ENCODE data around the gene MATN4. TPM values are rescaled to one million over a fixed set of nuclear protein-coding genes. Genes with fewer than 3 reads are reported as not detected.
"Not testable (repeated sequence)": the region's sequence is repeated elsewhere in the genome, so short reads cannot be mapped to it uniquely, and the experiment has no call there.

MATN4 gene, protein sequence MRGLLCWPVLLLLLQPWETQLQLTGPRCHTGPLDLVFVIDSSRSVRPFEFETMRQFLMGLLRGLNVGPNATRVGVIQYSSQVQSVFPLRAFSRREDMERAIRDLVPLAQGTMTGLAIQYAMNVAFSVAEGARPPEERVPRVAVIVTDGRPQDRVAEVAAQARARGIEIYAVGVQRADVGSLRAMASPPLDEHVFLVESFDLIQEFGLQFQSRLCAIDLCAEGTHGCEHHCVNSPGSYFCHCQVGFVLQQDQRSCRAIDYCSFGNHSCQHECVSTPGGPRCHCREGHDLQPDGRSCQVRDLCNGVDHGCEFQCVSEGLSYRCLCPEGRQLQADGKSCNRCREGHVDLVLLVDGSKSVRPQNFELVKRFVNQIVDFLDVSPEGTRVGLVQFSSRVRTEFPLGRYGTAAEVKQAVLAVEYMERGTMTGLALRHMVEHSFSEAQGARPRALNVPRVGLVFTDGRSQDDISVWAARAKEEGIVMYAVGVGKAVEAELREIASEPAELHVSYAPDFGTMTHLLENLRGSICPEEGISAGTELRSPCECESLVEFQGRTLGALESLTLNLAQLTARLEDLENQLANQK
- 0.58 TPM for total RNA-seq
- 1 to 10 TPM in 1 of 8 donors, under 1 TPM in 7; 0.21 to 1.1 (median 0.70) TPM for polyA plus RNA-seq (ENCODE audit: insufficient read depth in 1 of 8, insufficient read length in 8 of 8, low replicate concordance in 1 of 8)
- long read RNA-seq, donor 1: 0 reads
- long read RNA-seq, donor 2: 0 reads
- long read RNA-seq, donor 3: 0 reads
- long read RNA-seq, donor 4: 0 reads
- long read RNA-seq, donor 5, partial matches to known transcripts: 0 of 1 reads
- long read RNA-seq, donor 5, other reads (novel, unspliced or antisense): 0 of 1 reads
- long read RNA-seq, donor 6: 0 reads
- long read RNA-seq, donor 7: 0 reads
- long read RNA-seq, donor 8: 0 reads
- long read RNA-seq, donor 9: 0 reads
- long read RNA-seq, donor 10: 0 reads
- long read RNA-seq, donor 11: 0 reads

DNA sequence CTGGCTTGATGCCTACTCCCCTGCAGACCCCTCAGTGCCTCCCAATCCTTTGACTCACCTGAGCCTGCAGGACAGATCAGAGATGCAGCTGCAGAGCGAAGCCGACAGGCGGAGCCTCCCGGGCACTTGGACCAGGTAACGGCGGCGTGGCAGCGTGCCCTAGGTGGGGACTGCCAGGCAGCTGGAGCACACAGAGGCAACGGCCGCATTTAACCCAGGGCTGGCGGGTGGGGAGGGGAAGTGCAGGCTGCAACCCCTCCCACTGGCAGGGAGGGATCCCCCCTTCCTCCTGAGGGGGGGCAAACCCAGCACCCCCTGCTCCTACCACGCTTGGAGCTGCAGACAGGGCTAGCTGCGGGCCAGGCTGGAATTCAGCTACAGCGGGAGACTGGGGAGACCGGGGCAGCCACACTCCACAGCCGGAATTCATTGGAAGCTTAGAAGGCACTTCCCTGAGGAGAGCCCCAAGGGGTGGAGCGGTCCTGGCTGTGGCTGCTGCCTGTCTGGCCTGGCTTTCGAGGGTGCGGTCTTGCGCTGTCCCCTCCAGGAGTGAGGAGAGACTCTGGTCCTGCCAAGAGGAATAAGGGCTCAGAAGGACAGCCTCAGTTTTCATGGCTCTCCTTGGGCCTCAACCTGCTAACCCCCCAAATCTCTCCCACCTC, at the start of gene MATN4:
Gene MATN4, minus strand, starts transcription at position 183 of the 662 bp plus-strand sequence. CDS start 2,717 bp downstream, outside the sequence.
- H3K27ac ChIP-seq (ENCODE audit: low read length): no peak within 1 kb of the TSS
- peaks cover 14% of the 10 kb centered on the region for H3K4me1 ChIP-seq (ENCODE audit: control insufficient read depth, insufficient read depth, low read length)
- DNase-seq: peak; percentile 65
- no peaks in the 10 kb centered on the region for H3K9me3 ChIP-seq (replicated peaks; ENCODE audit: control insufficient read depth, low read depth, low read length)
- H3K4me3 ChIP-seq (ENCODE audit: low read length): no peak within 1 kb of the TSS
- peaks cover 75% of the 10 kb centered on the region for H3K27me3 ChIP-seq (ENCODE audit: control insufficient read depth, insufficient read depth, low read length)
- H3K36me3 ChIP-seq (ENCODE audit: control insufficient read depth, insufficient read depth, low read length): no peaks in the 10 kb centered on the region
- WGBS (ENCODE audit: insufficient coverage): 11% methylated on average over 12 of the region's 20 CpGs

- Histone ChIP-seq H3K9me3 (replicated peaks; ENCODE audit: control insufficient read depth, low read depth, low read length) (no peaks in the 10 kb centered on the region), H3K4me1 (ENCODE audit: control insufficient read depth, insufficient read depth, low read length) (peaks cover 19% of the 10 kb centered on the region), H3K36me3 (ENCODE audit: control insufficient read depth, insufficient read depth, low read length) (no peaks in the 10 kb centered on the region), H3K4me3 (ENCODE audit: low read length) (no peak overlapping the region), H3K27me3 (ENCODE audit: control insufficient read depth, insufficient read depth, low read length) (no peaks in the 10 kb centered on the region), H3K27ac (ENCODE audit: low read length) (no peak overlapping the region)
- DNase-seq: no peak
- no CpG with 5 or more reads among the region's 5 CpGs for WGBS (ENCODE audit: insufficient coverage)
Measured at GRCh38 chr20:45355209-45356084, 47.3 kb upstream of the MATN4 start.

- no peaks in the 10 kb centered on the region for H3K9me3 ChIP-seq (replicated peaks; ENCODE audit: control insufficient read depth, low read depth, low read length)
- H3K4me1 ChIP-seq (ENCODE audit: control insufficient read depth, insufficient read depth, low read length): peaks cover 15% of the 10 kb centered on the region
- no peak overlapping the region for H3K4me3 ChIP-seq (ENCODE audit: low read length)
- 76% methylated on average over 6 of the region's 9 CpGs for WGBS (ENCODE audit: insufficient coverage)
- no peak for DNase-seq
- H3K27me3 ChIP-seq (ENCODE audit: control insufficient read depth, insufficient read depth, low read length): no peaks in the 10 kb centered on the region
- H3K36me3 ChIP-seq (ENCODE audit: control insufficient read depth, insufficient read depth, low read length): no peaks in the 10 kb centered on the region
- H3K27ac ChIP-seq (ENCODE audit: low read length): no peak overlapping the region
Measured at GRCh38 chr20:45354423-45355208, 46.5 kb upstream of the MATN4 start.

GRCh38 chr20:45353746-45354145, 45.6 kb upstream of the MATN4 start:
- Histone ChIP-seq H3K36me3 (ENCODE audit: control insufficient read depth, insufficient read depth, low read length) (no peaks in the 10 kb centered on the region), H3K4me3 (ENCODE audit: low read length) (no peak overlapping the region), H3K27me3 (ENCODE audit: control insufficient read depth, insufficient read depth, low read length) (no peaks in the 10 kb centered on the region), H3K27ac (ENCODE audit: low read length) (no peak overlapping the region), H3K9me3 (replicated peaks; ENCODE audit: control insufficient read depth, low read depth, low read length) (no peaks in the 10 kb centered on the region), H3K4me1 (ENCODE audit: control insufficient read depth, insufficient read depth, low read length) (peaks cover 9% of the 10 kb centered on the region)
- DNase-seq: no peak
- WGBS (ENCODE audit: insufficient coverage): 43% methylated on average over 1 of the region's 1 CpG

DNA sequence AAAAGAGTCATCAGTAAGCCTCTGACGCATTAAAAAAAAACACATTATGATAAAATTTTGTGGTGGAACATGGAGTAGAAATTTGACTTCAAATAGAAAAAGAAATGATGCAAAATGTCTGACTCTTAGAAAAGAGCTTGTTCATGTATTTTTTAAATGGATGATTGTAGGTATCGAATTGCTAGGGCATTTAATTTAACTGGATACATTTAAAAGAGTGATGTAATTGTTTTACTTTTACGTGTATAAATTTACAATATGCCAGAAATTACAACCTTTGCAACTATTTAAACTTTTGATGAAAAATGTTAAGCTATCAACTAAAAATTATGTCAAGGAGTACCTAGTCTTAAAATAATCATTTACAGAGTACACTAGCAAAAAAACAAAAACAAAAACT, 44.6 kb upstream of the MATN4 start:
- Histone ChIP-seq H3K9me3 (replicated peaks; ENCODE audit: control insufficient read depth, low read depth, low read length) (no peaks in the 10 kb centered on the region), H3K36me3 (ENCODE audit: control insufficient read depth, insufficient read depth, low read length) (no peaks in the 10 kb centered on the region), H3K27ac (ENCODE audit: low read length) (no peak overlapping the region), H3K27me3 (ENCODE audit: control insufficient read depth, insufficient read depth, low read length) (peaks cover 1% of the 10 kb centered on the region), H3K4me1 (ENCODE audit: control insufficient read depth, insufficient read depth, low read length) (peaks cover 4% of the 10 kb centered on the region), H3K4me3 (ENCODE audit: low read length) (no peak overlapping the region)
- WGBS (ENCODE audit: insufficient coverage): no CpG with 5 or more reads among the region's 3 CpGs
- DNase-seq: no peak

- not testable (repeated sequence) for H3K4me3 ChIP-seq (ENCODE audit: low read length); H3K27me3 ChIP-seq (ENCODE audit: control insufficient read depth, insufficient read depth, low read length); H3K36me3 ChIP-seq (ENCODE audit: control insufficient read depth, insufficient read depth, low read length); H3K9me3 ChIP-seq (replicated peaks; ENCODE audit: control insufficient read depth, low read depth, low read length); DNase-seq; H3K27ac ChIP-seq (ENCODE audit: low read length)
- 97% methylated on average over 5 of the region's 10 CpGs for WGBS (ENCODE audit: insufficient coverage)
- peaks cover 15% of the 10 kb centered on the region for H3K4me1 ChIP-seq (ENCODE audit: control insufficient read depth, insufficient read depth, low read length)
Measured at GRCh38 chr20:45350795-45351194, 42.7 kb upstream of the MATN4 start.

DNA sequence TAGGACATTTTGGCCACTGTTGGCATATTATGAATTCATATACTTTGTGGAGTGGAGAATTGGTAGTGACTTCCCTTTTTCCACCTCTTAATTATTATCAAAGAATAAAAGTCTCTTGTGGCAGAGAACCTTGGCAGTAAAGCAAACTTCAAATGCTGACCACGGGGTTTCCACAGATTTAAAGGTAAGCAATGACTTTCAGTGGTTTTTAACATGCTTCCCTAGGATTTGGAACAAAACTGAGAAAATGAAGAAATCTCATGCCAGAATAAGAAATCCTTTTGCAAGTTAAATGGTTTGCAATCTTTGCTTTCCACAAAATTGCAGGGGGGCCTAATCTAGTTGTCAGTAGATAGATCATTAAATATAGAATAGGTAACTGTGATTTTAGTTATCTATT, 42.1 kb upstream of the MATN4 start:
- no peaks in the 10 kb centered on the region for H3K9me3 ChIP-seq (replicated peaks; ENCODE audit: control insufficient read depth, low read depth, low read length)
- H3K27me3 ChIP-seq (ENCODE audit: control insufficient read depth, insufficient read depth, low read length): peaks cover 4% of the 10 kb centered on the region
- H3K4me3 ChIP-seq (ENCODE audit: low read length): no peak overlapping the region
- H3K27ac ChIP-seq (ENCODE audit: low read length): no peak overlapping the region
- no peak for DNase-seq
- H3K4me1 ChIP-seq (ENCODE audit: control insufficient read depth, insufficient read depth, low read length): peaks cover 18% of the 10 kb centered on the region
- no peaks in the 10 kb centered on the region for H3K36me3 ChIP-seq (ENCODE audit: control insufficient read depth, insufficient read depth, low read length)
- 86% methylated on average over 1 of the region's 1 CpG for WGBS (ENCODE audit: insufficient coverage)

- H3K9me3 ChIP-seq (replicated peaks; ENCODE audit: control insufficient read depth, low read depth, low read length): no peaks in the 10 kb centered on the region
- DNase-seq: peak; percentile 48
- peaks cover 4% of the 10 kb centered on the region for H3K27me3 ChIP-seq (ENCODE audit: control insufficient read depth, insufficient read depth, low read length)
- H3K36me3 ChIP-seq (ENCODE audit: control insufficient read depth, insufficient read depth, low read length): no peaks in the 10 kb centered on the region
- H3K4me3 ChIP-seq (ENCODE audit: low read length): peak within 1 kb of the TSS; percentile 61
- peak within 1 kb of the TSS; percentile 31 for H3K27ac ChIP-seq (ENCODE audit: low read length)
- WGBS (ENCODE audit: insufficient coverage): 2% methylated on average over 34 of the region's 77 CpGs
- peaks cover 18% of the 10 kb centered on the region for H3K4me1 ChIP-seq (ENCODE audit: control insufficient read depth, insufficient read depth, low read length)
Measured at GRCh38 chr20:45347936-45348778, 40.1 kb upstream of the MATN4 start, which contains the start of gene SDC4. Gene SDC4 (minus strand): TSS chr20:45348424. CDS start chr20:45348384, 40 bp downstream.

All from muscle of leg (tissue), 16 donors.